ENCODE measurements around the gene FIG4. TPM values are rescaled to one million over a fixed set of nuclear protein-coding genes. Genes with fewer than 3 reads are reported as not detected.

The FIG4 gene
- total RNA-seq, 2 donors from 2014 or later = 12.2 to 17.2 TPM

GRCh38 chr6:109762166-109762565 lies 71.1 kb downstream of the FIG4 start:
- Histone ChIP-seq H3K9ac (ENCODE audit: low read depth in 2 of 2, low read length in 2 of 2) (no peak overlapping the region), H3K9me3 (no peaks in the 10 kb centered on the region), H3K4me3 (no peak overlapping the region), H3K27ac (no peak overlapping the region), H3K4me1 (no peaks in the 10 kb centered on the region), H3K36me3 (no peaks in the 10 kb centered on the region), H3K27me3 (no peaks in the 10 kb centered on the region)
- no peak for TF ChIP-seq CTCF (IDR thresholded peaks at IDR 0.05)
- DNase-seq = no peak
- intact Hi-C loops (cut with DNase I) = no loop called here

- intact Hi-C loops (cut with DNase I) = no loop called here
- no peak for DNase-seq
- no peaks in the 10 kb centered on the region for H3K4me1 ChIP-seq
- no peaks in the 10 kb centered on the region for H3K27me3 ChIP-seq
- no peak overlapping the region for H3K9ac ChIP-seq (ENCODE audit: low read depth in 2 of 2, low read length in 2 of 2)
- H3K27ac ChIP-seq = no peak overlapping the region
- no peak overlapping the region for H3K4me3 ChIP-seq
- H3K9me3 ChIP-seq = no peaks in the 10 kb centered on the region
- TF ChIP-seq CTCF (IDR thresholded peaks at IDR 0.05) = no peak
- H3K36me3 ChIP-seq = no peaks in the 10 kb centered on the region
Measured at GRCh38 chr6:109762769-109763441, 71.8 kb downstream of the FIG4 start.

DNA sequence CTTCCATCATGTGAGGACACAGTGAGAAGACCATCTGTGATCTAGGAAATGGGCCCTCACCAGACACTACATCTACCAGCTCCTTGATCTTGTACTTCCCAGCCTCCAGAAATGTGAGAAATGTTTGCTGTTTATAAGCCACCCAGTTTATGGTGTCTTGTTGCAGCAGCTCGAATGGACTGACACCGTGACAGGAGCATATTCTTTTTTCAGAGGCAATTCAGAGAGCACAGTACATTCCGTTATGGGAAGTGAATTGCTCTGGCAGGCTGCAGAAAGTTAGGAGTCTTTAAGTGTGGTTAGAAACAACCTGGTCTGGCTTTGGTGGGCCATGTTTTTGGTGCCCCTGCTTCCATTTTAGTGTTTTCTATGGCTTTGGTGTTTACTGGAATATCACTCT lies 75.1 kb downstream of the FIG4 start:
- intact Hi-C loops (cut with DNase I) = no loop called here
- H3K36me3 ChIP-seq = no peaks in the 10 kb centered on the region
- H3K9me3 ChIP-seq = no peaks in the 10 kb centered on the region
- H3K27me3 ChIP-seq = no peaks in the 10 kb centered on the region
- H3K27ac ChIP-seq = no peak overlapping the region
- DNase-seq = no peak
- no peak overlapping the region for H3K4me3 ChIP-seq
- no peak for TF ChIP-seq CTCF (IDR thresholded peaks at IDR 0.05)
- no peak overlapping the region for H3K9ac ChIP-seq (ENCODE audit: low read depth in 2 of 2, low read length in 2 of 2)
- no peaks in the 10 kb centered on the region for H3K4me1 ChIP-seq

GRCh38 chr6:109767961-109768360 lies 76.9 kb downstream of the FIG4 start:
- intact Hi-C loops (cut with DNase I) = no loop called here
- H3K27me3 ChIP-seq = no peaks in the 10 kb centered on the region
- H3K9me3 ChIP-seq = no peaks in the 10 kb centered on the region
- no peak overlapping the region for H3K27ac ChIP-seq
- DNase-seq = no peak
- TF ChIP-seq CTCF (IDR thresholded peaks at IDR 0.05) = no peak
- no peaks in the 10 kb centered on the region for H3K4me1 ChIP-seq
- no peaks in the 10 kb centered on the region for H3K36me3 ChIP-seq
- H3K9ac ChIP-seq (ENCODE audit: low read depth in 2 of 2, low read length in 2 of 2) = no peak overlapping the region
- no peak overlapping the region for H3K4me3 ChIP-seq

GRCh38 chr6:109768485-109768884 lies 77.4 kb downstream of the FIG4 start:
- H3K9ac ChIP-seq (ENCODE audit: low read depth in 2 of 2, low read length in 2 of 2) = no peak overlapping the region
- H3K27ac ChIP-seq = no peak overlapping the region

More at GRCh38 chr6:109768485-109768884, 77.4 kb downstream of the FIG4 start:
- H3K27me3 ChIP-seq = no peaks in the 10 kb centered on the region
- no peaks in the 10 kb centered on the region for H3K9me3 ChIP-seq
- no peaks in the 10 kb centered on the region for H3K36me3 ChIP-seq
- no peak overlapping the region for H3K4me3 ChIP-seq
- intact Hi-C loops (cut with DNase I) = no loop called here
- no peak for DNase-seq
- H3K4me1 ChIP-seq = no peaks in the 10 kb centered on the region
- no peak for TF ChIP-seq CTCF (IDR thresholded peaks at IDR 0.05)

Measured in colonic mucosa (tissue), 4 donors.